ENCODE results near the gene PRPH2.

Gene PRPH2, protein sequence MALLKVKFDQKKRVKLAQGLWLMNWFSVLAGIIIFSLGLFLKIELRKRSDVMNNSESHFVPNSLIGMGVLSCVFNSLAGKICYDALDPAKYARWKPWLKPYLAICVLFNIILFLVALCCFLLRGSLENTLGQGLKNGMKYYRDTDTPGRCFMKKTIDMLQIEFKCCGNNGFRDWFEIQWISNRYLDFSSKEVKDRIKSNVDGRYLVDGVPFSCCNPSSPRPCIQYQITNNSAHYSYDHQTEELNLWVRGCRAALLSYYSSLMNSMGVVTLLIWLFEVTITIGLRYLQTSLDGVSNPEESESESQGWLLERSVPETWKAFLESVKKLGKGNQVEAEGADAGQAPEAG
- 0 to 0.07 reads per million in 2 donors for total RNA-seq

DNA sequence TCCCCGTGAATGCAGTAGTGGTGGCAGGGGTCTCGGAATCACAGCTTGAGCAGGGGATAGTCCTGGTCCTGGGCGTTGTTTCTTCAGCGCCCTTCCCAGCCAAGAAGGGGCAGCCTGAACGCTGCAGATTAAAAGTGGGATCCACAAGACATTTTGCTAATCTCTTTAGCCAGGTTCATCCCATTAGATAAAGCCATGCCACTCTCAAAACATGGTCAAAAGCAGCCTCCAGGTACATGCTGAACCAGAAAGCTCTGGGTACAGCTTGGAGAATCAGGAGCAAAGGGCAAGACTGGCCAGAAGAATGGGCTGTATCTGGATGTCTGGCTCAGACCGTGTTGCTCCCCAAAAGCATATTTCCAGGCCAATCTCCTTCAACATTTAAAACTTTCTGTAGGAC, at the start of gene PRPH2:
TSS of gene PRPH2 (minus strand) at position 101 of the 400 bp plus-strand sequence. CDS start 263 bp downstream, outside the sequence.
- no peak for DNase-seq

DNA sequence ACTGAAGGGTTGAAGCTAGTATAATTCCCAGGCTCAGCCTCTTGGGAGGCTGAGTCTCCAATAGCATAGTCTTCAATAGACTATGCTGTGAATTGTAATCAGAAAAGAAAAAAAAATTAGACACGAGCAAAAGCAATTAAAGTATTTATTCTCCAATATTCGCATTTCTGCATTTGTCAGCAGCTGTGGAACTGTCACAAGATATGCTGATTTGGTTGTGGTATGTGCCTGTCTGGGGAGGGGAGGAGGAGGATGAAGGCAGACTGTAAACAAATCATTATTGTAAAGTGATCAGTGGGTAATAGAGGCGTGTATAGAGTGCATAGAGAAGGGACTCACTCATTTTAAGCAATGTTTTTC, 49.3 kb upstream of the PRPH2 start:
- DNase-seq, result peak in 2 of 5 experiments; percentile 31 to 87

DNA sequence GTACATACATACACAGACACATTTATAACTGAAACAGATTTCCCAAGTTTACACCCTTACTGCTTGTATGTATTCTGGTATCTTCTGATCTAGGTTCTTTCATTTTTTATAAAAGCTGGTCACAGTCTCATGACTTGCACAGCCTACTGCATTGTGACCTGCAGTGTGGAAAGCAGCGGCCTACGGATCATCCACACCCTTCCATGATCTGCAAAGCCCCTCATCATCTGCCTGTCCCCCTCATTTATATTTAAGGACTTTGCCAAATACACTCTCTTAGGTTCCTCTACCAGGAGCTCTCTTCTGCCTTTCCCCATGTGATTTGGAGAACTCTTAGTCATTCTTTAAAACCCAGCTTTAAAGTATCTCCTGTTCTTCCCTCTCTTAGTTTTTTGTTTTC, 47.4 kb upstream of the PRPH2 start:
- DNase-seq, result no peak

DNA sequence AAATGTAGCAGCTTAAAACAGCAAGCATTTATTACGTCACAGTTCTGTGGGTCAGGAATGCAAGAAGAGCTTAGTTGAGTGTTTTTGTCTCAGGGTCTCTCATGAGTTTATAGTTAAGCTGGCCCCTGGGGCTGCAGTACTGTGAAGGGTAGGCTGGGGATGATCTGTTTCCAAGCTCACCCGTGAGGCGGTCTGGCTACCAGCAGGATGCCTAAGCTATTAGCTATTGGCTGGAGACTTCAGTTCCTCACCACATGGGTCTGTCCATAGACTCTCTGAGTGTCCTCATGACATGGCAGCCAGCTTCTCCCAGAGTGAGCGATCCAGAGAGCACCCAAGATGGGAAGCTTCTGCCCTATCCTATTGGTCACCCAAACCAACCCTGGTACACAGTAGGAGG, 46.7 kb upstream of the PRPH2 start:
- no peak for DNase-seq

DNA sequence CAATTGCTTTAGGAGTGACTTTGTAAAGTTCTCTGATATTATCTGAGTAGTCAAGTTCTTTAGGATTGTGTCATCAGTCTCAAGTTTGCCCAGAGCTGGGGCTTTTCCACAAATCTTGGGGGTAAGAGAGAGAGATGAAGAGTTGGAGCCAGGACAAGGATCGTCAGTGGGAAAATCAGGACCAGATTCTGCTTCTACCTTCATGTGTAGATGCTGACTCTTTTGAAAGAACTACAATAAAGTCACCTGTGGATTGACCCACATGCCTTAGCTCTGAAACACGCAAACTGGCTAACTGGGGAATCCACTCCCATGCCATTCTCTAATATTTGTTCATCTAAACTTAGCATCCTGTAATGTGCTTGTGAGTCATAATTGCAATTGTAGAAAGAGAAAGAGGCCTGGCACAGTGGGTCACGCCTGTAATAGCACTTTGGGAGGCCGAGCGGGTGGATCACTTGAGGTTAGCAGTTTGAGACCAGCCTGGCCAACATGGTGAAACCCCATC, 43.8 kb upstream of the PRPH2 start:
- no peak for DNase-seq

DNA sequence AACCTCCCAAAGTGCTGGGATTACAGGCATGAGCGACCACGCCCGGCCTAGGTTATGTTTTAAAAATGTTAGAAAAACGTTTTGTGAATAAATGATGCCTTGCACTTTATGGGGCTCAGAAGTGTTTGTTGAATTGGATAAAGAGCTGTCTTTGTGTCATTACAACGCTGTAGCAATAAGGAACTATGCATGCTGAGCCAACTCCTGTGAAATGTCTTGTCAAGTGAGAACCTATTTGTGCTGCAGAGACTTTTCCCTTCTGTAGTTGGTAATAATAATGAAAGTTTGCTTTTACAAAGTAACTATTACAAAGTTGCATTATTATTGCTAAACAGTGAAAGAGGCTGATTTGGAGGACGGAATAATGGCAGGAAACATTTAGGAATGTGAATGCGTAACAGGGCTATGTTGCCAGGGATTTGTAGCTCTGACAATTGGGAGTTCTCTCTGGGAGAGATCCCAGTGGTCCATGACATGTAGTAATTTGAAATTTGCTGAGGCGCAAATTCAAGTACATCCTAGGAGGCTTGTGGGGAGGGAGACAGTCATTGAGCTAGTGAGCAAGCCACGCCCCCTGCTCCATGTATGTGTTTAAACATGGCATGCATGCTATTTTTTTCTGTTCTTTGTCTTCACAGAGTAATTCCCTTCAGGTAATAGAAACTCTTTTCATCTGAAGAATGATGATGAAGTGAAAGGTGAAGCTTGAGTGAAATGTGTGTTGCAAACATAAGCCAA, 42.7 kb upstream of the PRPH2 start:
- no peak for DNase-seq

DNA sequence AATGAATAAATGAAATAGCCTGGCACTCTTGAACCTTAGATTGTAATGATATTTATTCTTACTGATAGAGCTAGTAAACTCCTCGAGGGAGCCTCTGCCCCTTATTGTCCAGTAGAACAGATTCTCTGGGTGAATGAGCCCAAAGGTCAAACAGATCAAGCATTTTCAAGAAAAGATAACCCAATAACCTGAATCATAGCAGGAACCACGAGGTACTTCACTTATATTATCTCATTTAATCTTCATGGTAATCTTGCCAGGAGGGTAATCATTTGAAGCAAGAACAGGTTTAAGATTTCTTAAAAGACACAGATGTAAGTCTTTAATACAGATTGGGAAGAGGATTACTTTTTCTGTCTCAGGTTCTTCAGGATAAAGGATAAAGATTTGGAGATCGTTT, 40.6 kb upstream of the PRPH2 start:
- no peak for DNase-seq

DNA sequence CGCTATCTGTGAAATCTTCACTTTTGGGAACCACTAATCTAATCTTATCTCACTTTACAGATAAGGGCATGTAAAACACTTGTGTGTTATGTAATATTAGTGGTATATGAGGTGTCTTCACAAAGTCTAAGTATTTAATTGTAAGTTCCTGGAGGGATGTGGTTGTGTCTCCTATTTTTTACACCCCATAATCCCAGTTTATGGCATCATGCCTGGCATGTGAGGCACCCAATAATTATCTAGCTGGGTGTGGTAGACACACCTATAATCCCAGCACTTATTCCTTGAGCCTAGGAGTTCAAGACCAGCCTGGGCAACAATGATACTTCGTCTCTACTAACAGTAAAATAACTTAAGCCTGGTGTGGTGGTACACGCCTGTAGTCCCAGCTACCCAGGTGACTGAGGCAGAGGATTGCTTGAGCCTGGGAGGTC, 40.0 kb upstream of the PRPH2 start:
- DNase-seq, result no peak

DNA sequence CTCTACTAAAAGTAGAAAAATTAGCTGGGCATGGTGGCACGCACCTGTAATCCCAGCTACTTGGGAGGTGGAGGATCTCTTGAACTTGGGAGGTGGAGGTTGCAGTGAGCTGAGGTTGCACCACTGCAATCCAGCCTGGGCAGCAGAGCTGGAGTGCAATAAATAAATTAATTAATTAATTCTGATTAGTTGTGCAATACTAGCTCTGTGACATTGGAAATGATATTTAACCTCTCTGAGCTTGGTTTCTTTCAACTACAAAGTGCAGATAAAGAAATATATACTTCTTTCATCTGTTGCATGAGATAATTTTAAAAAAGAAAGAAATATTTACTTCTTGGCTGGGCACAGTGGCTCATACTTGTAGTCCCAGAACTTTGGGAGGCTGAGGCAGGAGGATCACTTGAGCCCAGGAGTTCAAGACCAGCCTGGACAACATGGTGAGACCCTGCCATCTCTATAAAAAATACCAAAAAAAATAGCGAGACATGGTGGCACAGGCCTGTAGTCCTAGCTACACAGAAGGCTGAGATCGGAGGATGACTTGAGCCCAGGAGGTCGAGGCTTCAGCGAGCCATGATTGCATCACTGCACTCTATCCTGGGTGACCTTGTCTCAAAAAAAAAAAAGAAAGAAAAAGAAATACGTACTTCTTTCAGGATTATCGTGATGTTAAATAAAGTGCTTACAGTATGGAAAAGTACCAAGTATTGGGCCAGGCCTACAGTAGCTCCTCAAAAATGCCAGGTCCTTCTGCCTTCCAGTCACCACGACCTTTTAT, 39.1 kb upstream of the PRPH2 start:
- DNase-seq, result no peak

DNA sequence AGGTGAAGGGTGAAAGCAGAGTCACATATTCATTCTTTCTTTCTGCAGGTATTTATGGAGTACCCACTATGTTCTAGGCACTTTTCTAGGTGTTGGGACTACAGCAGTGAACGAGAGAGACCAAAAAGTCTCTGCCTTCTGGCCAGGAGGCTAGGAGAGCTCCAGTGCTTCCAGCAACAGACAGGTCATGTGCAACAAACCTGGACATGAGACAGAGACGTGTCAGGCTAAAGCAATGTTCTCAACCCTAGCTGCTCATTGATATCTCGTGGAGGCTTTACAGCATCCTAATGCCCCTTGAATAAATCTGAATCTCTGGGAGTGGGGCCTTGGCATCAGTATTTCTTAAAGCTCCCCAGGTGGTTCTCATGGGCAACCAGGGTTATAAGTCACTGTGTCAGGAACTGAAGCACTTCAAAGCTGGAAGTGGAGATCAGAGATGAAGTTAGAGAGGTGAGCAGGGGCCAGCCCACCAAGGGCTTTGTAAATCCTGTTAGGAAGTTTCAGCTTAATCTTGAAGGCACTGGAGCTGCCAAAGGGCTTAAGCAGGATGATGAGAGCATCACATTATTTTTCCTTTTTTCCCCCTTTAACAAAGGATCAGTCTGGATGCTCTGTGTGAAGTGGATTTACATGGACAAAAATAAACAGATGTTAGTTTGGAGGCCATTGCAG, 36.5 kb upstream of the PRPH2 start:
- DNase-seq, result no peak

DNA sequence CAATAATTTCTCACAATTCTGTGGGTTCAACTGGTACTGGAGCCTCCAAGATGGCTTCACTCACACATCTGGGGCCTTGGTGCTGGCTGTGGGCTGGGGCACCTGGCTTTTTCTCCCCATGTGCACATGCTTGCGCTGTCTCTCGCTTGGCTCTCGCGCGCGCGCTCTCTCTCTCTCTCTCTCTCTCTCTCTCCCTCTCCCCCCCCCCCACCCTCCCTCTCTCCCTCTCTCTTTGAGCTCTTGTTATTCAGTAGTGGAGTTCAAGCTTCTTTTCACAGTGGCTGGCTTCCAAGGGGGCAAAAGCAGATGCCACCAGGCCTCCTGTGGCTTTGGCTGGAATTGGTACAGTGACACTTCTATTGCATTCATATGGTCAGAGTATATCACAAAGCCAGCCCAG, 34.3 kb upstream of the PRPH2 start:
- DNase-seq, result no peak

DNA sequence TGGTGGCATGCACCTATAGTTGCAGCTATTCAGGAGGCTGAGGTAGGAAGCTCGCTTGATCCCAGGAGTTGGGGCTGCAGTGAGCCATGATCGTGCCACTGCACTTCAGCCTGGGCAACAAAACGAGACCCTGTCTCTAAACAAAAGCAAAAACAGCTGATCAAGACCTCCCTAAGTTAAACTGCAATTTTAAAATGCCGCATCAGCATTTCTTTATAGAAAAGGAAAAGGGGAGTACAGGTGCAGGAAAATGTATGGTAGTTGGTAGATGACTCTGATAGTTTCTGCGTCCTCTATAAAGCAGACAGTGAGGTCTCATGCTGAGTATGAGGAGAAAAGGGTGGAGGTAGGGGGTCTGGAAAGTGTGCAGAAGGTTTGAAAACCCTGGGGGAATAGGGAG, 32.4 kb upstream of the PRPH2 start:
- DNase-seq, result no peak

DNA sequence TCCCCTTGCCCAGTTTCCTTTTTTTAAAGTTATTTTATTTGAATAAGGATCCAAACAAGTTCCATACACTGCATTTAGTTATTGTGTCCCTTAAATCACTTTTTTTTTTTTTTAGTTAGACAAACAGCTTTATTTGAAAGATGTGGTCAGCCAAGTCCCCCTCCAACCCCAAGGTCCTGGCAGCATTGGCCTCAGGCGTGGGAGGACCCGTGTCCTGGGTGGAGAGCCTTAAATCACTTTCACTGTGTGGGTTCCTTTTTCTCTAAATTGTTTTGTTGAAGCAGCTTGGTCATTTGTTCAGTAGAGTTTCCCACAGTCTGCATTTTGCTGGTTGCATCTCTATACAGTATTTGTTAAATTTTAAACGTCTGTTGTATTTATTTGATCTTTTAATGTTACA, 28.7 kb upstream of the PRPH2 start:
- no peak for DNase-seq

DNA sequence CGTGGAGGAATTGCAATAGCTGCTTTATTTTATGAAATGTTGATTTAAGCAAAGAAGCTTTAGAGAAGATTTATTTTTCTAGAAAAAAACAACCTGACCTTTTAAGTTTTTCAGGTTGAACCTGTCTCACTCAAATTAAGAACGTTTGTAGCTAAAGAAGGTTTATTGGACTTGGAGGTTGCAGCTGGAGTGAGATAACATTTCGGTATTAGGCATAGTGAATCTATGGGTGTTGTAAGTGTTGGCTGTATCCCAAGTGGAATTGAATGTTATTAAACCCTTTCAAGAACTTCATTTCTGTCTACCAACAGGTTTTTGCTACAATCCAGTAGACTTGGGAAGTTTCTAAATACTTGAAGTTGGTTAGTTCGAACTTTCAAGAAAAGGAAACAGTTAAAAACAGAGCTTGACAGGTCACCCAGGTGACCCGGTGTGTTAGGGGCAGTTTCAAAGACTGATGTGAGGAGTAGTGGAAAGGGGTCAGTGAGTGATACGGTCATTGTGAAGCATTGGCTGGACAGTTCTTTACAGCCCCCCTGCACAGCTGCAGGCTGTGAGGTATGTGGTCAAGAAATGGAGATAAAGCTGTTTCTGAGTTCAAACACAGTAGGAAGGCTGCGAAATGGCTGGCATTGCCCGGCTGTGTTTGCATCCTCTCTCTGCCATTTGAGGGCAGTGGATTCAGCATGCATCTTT, 26.0 kb upstream of the PRPH2 start:
- DNase-seq, result no peak

DNA sequence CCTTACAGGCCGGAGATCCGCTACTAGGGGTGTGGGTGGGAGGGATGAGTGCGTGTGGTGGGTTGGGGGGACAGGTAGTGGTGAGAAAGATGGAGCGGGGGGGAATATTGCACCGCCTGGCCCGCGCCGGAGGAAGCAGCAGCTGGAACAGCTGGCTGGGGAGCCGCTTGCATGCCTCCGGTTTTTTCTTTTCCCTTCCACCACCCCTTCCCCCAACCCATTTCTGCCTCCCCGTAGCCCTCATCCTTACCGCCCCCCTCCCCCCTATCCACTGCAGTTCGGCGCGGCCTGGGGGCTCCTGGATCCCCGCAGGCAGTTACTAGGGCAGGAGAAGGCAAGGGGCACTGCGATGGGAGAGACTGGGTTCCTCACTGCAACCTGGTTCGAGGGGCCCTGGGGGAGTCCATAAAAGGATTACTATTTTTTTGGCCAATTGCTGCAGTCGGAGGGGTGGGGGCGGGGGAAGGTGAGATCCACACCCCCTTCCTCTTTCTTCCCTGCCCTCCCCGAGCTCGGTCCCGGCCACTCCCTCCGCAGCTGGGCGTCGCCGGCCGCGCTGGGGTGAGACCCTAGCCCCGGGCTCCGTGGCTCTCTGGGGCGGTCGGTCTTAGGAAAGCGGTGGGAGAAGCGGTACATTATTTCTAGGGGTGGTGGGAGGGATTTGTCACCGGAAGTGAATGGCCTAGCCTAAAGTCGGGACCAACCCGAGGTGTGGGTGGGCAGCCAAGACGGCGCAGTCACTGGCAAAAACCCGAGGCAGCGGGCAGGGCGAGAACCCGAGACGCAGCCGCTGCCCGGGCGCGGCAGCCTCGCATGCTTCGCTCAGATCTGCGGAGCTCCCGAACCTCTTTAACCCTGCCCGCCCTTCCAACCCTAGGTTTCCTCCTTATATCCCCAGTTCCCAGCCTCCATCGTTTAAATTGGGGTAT, 24.3 kb upstream of the PRPH2 start:
- peak; percentile 52 to 95 (median 72) for DNase-seq

DNA sequence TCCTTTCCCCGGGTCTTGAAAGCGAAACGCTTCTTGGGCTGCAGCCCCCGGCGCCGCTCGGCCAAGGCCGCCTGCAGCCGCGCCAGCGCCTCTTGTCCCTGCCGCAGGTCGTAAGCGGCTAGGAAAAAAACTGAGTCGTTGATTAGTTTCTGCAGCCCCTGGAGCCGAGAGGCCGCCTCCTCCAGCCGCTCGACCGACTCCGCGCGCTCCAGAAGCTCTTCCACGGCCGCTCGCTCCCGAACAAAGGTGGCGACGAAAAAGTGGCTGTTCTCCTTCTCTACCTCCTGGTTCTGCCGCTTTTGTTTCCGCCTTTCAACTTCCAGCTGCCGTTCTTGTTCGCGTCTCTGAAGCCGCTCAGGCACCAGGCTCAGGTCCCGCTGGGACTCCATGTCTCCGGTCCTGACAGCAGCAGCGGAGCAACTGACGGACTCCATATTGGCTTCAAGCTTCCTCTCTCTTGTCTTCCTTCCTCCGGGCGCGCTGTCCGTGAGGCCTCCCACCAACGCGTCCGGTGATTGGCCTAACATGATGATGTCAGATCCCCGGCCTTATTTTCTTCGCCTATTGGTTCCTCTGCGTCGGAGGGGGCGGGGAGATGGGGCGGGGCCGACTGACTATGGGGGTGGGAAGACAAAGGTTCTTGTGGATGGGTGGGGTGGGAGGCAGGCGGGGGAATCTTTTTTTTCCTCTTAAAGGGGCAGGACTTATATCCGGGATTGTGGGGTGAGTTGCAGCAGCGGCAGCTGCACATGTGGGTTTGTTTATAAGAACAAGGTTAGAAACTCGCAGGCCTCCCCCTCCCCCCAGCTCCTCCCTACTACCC, 23.5 kb upstream of the PRPH2 start, which contains the start of gene TBCC:
TSS of gene TBCC (minus strand) at position 464 of the 823 bp plus-strand sequence. CDS start at position 434, 30 bp downstream.
- peak; percentile 82 to 99 (median 91) for DNase-seq

DNA sequence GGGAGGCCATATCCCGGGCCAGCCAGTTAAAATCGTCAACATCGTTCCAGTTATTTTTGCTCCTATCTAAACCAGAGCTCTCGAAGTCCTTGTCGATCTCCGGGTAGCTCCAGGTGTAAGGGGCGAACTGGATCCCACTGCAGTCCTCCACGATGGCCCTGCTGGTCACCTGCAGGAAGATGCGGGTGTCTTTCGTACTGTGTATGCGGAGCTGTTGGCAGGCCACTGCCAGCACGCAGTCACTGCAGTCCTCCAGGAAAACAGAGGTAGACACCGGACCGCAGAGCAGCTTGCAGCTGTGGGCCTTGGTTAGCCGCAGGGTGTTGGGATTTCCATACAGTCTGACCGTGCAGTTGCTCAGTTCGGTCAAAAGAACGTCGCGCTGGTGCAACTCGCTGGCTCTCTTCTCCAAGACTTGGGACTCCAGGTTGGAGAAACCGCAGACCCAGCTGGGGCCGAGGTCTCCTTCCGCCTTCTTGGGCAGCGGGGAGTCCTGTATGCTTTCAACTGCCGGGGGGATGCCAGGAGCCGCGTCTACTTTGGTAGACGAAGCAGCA, 22.8 kb upstream of the PRPH2 start:
- peak in 3 of 5 experiments; percentile 9 to 54 (median 14) for DNase-seq

DNA sequence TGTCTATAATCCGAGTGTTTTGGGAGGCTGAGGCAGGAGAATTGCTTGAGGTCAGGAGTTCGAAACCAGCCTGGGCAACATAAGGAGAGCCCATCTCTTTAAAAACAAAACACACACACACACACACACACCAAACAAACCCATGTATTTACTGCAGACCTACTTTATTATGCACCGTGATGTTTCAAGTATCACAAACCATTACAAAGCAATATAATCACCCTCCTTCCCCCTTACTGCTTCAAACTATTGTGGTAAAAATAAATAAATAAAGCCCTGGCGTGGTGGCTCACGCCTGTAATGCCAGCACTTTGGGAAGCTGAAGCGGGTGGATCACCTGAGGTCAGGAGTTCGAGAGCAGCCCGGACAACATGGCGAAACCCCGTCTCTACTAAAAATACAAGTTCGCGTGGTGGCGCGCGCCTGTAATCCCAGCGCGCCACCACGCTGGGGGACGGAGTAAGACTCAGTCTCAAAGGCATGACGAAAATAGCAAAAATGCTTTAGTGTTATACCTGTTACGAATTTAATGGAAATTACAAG, 22.0 kb upstream of the PRPH2 start:
- no peak for DNase-seq

Measured in T-helper 2 cell (primary cell).